A549 (cell line): Measurements from ENCODE around the gene CELSR1. TPM values are rescaled to one million over a fixed set of nuclear protein-coding genes. Genes with fewer than 3 reads are reported as not detected.

Experiments used
- ATAC-seq, 2 experiments: fragments of 200-7000 bp in 1 of 2; fragments of >200 bp in 1 of 2; cut with Nextera tagmentation in 1 of 2; cut with Tn5 transposase in 1 of 2; 3 replicates each; pipeline versions ENCODE4 v1.8.0 to v1.9.1; 2018 to 2020; ENCODE audit warnings: mild to moderate bottlenecking in 1 of 2, moderate library complexity in 1 of 2
- CTCF ChIA-PET: fragments of 300-600 bp; sonication (Branson Sonifier 250); formaldehyde crosslinking; extraction: SDS; loops from one replicate; lab custom pipeline; 2021; ENCODE audit warnings: antibody characterized with exemption, inconsistent platforms; lab: Yijun Ruan, JAX
- POLR2A ChIA-PET: fragments of 350-600 bp; formaldehyde crosslinking; extraction: SDS; loops from one replicate; lab custom pipeline; 2021; ENCODE audit warnings: antibody characterized with exemption, inconsistent platforms; lab: Yijun Ruan, JAX
- DNase-seq, 2 experiments: peaks; one replicate each; pipeline versions ENCODE4 v3.0.0 to v3.0.0-alpha.2; 2011 to 2016; ENCODE audit warnings: low read depth in 1 of 2, low spot score in 1 of 2
- FAIRE-seq: peaks from 2 replicates; lab custom pipeline; 2011; peaks lifted over from hg19 to GRCh38; lab: Jason Lieb, UNC
- H3K27ac ChIP-seq, 2 experiments: fragments of >200 bp; sonication (Bioruptor Twin); formaldehyde crosslinking; 3 replicates each; pipeline ENCODE4 v1.5.1; 2016 to 2017
- H3K4me1 ChIP-seq: fragments of >200 bp; sonication (Bioruptor Twin); formaldehyde crosslinking; 3 replicates; pipeline ENCODE4 v1.6.1; 2016
- H3K4me2 ChIP-seq: fragments of >200 bp; sonication (Bioruptor Twin); formaldehyde crosslinking; 3 replicates; pipeline ENCODE4 v1.6.1; 2016
- H3K4me3 ChIP-seq: fragments of >200 bp; sonication (Bioruptor Twin); formaldehyde crosslinking; 3 replicates; pipeline ENCODE4 v1.5.1; 2016
- H3K9me3 ChIP-seq: fragments of >200 bp; sonication (Bioruptor Twin); formaldehyde crosslinking; 3 replicates; pipeline ENCODE4 v1.6.1; 2016
- ATOH8 ChIP-seq: fragments of 250-450 bp; sonication (Bioruptor Pico); IDR thresholded peaks from 2 replicates; pipeline ENCODE4 v1.5.0; 2020; ENCODE audit warnings: low read depth, mild to moderate bottlenecking, moderate library complexity
- CBX8 ChIP-seq: fragments of 200-600 bp; sonication (generic); IDR thresholded peaks from 2 replicates; pipeline ENCODE4 v1.6.1; 2016
- E2F6 ChIP-seq: IDR thresholded peaks from 2 replicates; pipeline ENCODE4 v1.6.1; 2012; ENCODE audit warnings: low read depth, borderline replicate concordance
- EHF ChIP-seq: fragments of 250-450 bp; sonication (Bioruptor Pico); IDR thresholded peaks from 2 replicates; pipeline ENCODE4 v1.5.0; 2020; ENCODE audit warnings: mild to moderate bottlenecking
- HES2 ChIP-seq: fragments of >200 bp; sonication (Bioruptor Twin); formaldehyde crosslinking; IDR thresholded peaks from 2 replicates; pipeline ENCODE4 v1.6.1; 2016
- HMGXB4 ChIP-seq: fragments of 250-450 bp; sonication (Bioruptor Pico); IDR thresholded peaks from 2 replicates; pipeline ENCODE4 v1.5.0; 2021; ENCODE audit warnings: mild to moderate bottlenecking, moderate library complexity, borderline replicate concordance
- HOXB5 ChIP-seq: fragments of 250-450 bp; sonication (Bioruptor Pico); IDR thresholded peaks from 2 replicates; pipeline ENCODE4 v1.5.0; 2020; ENCODE audit warnings: mild to moderate bottlenecking, moderate library complexity
- JUN ChIP-seq, 2 experiments: fragments of >200 bp; sonication (Bioruptor Twin); formaldehyde crosslinking; IDR thresholded peaks; 2 replicates in 1 of 2; 3 replicates in 1 of 2; pipeline ENCODE4 v1.6.1; 2016 to 2017
- KDM1A ChIP-seq: fragments of 200-600 bp; sonication (generic); IDR thresholded peaks from 2 replicates; pipeline ENCODE4 v1.6.1; 2016; ENCODE audit warnings: low read depth, mild to moderate bottlenecking
- KDM5A ChIP-seq: fragments of 200-600 bp; sonication (generic); IDR thresholded peaks from 2 replicates; pipeline ENCODE4 v1.6.1; 2016; ENCODE audit warnings: antibody characterized with exemption, mild to moderate bottlenecking
- MAZ ChIP-seq: fragments of 150-350 bp; IDR thresholded peaks from 2 replicates; pipeline ENCODE4 v1.6.1; 2014; ENCODE audit warnings: antibody characterized with exemption, low read depth, low read length, borderline replicate concordance
- PBX3 ChIP-seq: IDR thresholded peaks from 2 replicates; pipeline ENCODE4 v1.6.1; 2012
- PHF8 ChIP-seq: fragments of 200-600 bp; sonication (generic); IDR thresholded peaks from 2 replicates; pipeline ENCODE4 v1.6.1; 2016; ENCODE audit warnings: low read depth, mild to moderate bottlenecking, antibody characterized with exemption, moderate library complexity, borderline replicate concordance
- POLR2A ChIP-seq: IDR thresholded peaks from 2 replicates; pipeline ENCODE4 v1.6.1; 2012; ENCODE audit warnings: mild to moderate bottlenecking, low read length
- RARB ChIP-seq: fragments of 250-450 bp; sonication (Bioruptor Pico); IDR thresholded peaks from 2 replicates; pipeline ENCODE4 v1.8.0; 2021; ENCODE audit warnings: mild to moderate bottlenecking, moderate library complexity
- RCOR1 ChIP-seq: fragments of 150-350 bp; IDR thresholded peaks from 2 replicates; pipeline ENCODE4 v1.6.1; 2014; ENCODE audit warnings: antibody characterized with exemption, low read length, low read depth
- RNF2 ChIP-seq: fragments of 200-600 bp; sonication (generic); IDR thresholded peaks from 2 replicates; pipeline ENCODE4 v1.6.1; 2016; ENCODE audit warnings: low read depth, mild to moderate bottlenecking, antibody characterized with exemption, moderate library complexity, borderline replicate concordance
- SMC3 ChIP-seq: fragments of >200 bp; sonication (Bioruptor Twin); formaldehyde crosslinking; IDR thresholded peaks from 3 replicates; pipeline ENCODE4 v1.6.1; 2018; ENCODE audit warnings: inconsistent platforms
- USF2 ChIP-seq: fragments of 450-650 bp; IDR thresholded peaks from 2 replicates; pipeline ENCODE4 v1.6.1; 2014; ENCODE audit warnings: antibody characterized with exemption
- WGBS: methylation state at CpG from one replicate; pipeline ENCODE4 v1.1.6; 2017; ENCODE audit errors: missing lambda C conversion rate; 5-methylcytosine and 5-hydroxymethylcytosine counted together
- polyA plus RNA-seq, 4 experiments: library from polyadenylated mRNA; depleted of rRNA in 3 of 4; stranded (reverse); fragments of >200 nt; fragmentation: RNase III in 1 of 4; extraction: RNeasy Plus Mini Kit Qiagen cat#74134 plus additional on column Dnase treatment in 1 of 4; gene quantifications; 2 replicates in 3 of 4; 3 replicates in 1 of 4; pipeline ENCODE4 v1.2.3, GENCODE V29; 2011 to 2017
- TF ChIP-seq, protein P1 (sequence below): IDR thresholded peaks from 2 replicates; pipeline ENCODE4 v1.6.1; 2012

CELSR1 gene
- polyA plus RNA-seq, 2 of the 4 experiments (the other 2 are of a cell fraction) = 15.3 to 31.8 TPM

- FAIRE-seq = no peak
- CTCF ChIA-PET = interaction anchor here (1.0 to 1.8 kb wide), 5 partner anchors 16 to 172 kb away, joined by 3 to 10 read pairs (median 4); no protein-coding TSS in a partner anchor
- WGBS = 77% methylated on average over 12 of the region's 15 CpGs
These were observed 166.7 kb downstream of the CELSR1 start for GRCh38 chr22:46370584-46371291.

More at GRCh38 chr22:46370584-46371291, 166.7 kb downstream of the CELSR1 start:
- no peak for TF ChIP-seq POLR2A
- no peak for TF ChIP-seq KDM1A
- TF ChIP-seq MAZ = no peak
- TF ChIP-seq RNF2 = no peak
- no peak for TF ChIP-seq USF2
- TF ChIP-seq E2F6 = no peak
- TF ChIP-seq RCOR1 = no peak
- no peak for TF ChIP-seq RARB (CRISPR knock-in tag)
- TF ChIP-seq JUN (IDR thresholded peaks at IDR 0.05) = no peak
- no peak for TF ChIP-seq PHF8
- no peak for TF ChIP-seq HMGXB4 (CRISPR knock-in tag)
- TF ChIP-seq EHF = no peak
- TF ChIP-seq ATOH8 = no peak
- no peak for TF ChIP-seq PBX3
- TF ChIP-seq, protein P1, sequence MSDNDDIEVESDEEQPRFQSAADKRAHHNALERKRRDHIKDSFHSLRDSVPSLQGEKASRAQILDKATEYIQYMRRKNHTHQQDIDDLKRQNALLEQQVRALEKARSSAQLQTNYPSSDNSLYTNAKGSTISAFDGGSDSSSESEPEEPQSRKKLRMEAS = no peak
- no peak for TF ChIP-seq HOXB5 (CRISPR knock-in tag)
- no peak for TF ChIP-seq CBX8
- no peak for TF ChIP-seq KDM5A
- no peak for TF ChIP-seq HES2
- TF ChIP-seq SMC3 = no peak
- H3K4me2 ChIP-seq = no peak overlapping the region
- no peak overlapping the region for H3K4me3 ChIP-seq
- H3K4me1 ChIP-seq = peaks cover 19% of the 10 kb centered on the region
- ATAC-seq (no peak), DNase-seq (no peak)
- POLR2A ChIA-PET = no interaction called here
- H3K9me3 ChIP-seq = peaks cover 5% of the 10 kb centered on the region
- peak overlapping the region in 1 of 2 experiments; percentile 54; a peak in 2 of 6 replicates for H3K27ac ChIP-seq
